ENCODE results near the gene PTPRD.

PTPRD gene

DNA sequence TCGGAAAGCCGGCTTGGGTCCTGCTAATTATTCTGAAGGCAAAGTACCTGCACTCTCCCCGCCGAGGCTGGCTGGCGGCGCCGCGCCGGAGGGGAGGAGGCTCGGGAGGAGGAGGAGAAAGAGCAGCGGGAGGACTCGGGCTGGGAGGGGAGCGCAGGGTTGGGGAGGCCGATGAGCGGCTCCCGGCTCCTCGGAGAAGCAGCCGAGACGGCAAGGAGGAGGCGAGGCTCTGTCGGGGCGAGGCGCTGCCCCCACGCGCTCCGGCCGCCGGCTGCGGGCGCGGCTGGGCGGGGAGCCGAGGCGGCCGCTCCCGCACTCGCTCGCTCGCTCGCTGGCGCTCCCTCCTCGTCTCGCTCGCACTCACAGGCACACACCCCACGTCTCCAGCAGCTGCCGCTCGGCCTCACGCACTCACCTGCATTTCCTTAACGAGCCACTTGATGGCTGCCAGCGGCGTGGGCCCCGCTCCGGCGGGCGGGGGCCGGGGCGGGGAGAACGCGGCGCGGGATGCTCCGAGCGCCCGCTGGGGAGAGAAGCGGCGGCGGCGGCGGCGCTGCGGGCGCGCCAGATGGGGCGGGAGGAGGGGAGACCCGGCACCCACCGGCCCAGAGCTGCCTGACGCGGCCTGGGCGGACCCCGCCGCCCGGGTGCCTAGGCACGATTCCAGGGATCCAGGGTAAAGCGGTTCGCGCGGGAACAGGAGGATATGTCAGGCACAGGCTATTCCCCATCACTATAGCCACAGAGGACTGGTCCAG lies at the start of gene PTPRD:
Gene PTPRD, minus strand, starts transcription at position 362 of the 758 bp plus-strand sequence.
- peak within 1 kb of the TSS; percentile 38 for H3K4me3 ChIP-seq (ENCODE audit: low read length)
- peak; percentile 85 for DNase-seq (ENCODE audit: low read depth)
- peak; percentile 21 for TF ChIP-seq CTCF (IDR thresholded peaks at IDR 0.05; ENCODE audit: insufficient read depth, low read depth, low read length, missing control alignments)

- no peak for DNase-seq (ENCODE audit: low read depth)
- no peak for TF ChIP-seq CTCF (IDR thresholded peaks at IDR 0.05; ENCODE audit: insufficient read depth, low read depth, low read length, missing control alignments)
- no peak overlapping the region for H3K4me3 ChIP-seq (ENCODE audit: low read length)
These were observed 49.2 kb upstream of the PTPRD start for GRCh38 chr9:10661994-10662393.

DNA sequence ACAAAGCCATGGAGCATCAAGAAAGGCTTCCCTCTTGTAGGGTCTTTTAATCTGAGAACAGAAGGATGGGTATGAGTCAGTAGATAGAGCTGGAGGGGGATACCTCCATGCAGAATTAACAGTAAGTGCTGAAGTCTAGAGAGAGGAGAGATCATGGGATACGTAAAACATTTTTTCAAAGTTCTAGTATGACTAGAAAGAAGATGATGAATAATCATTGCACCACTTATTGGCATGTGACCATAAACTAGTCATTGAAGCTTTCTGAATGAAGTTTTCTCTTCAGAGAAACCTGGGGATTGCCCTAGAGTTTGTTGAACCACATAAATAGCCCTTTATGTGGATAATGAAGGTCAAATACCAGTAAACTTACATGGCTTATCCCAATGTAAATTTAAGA lies 48.6 kb upstream of the PTPRD start:
- H3K4me3 ChIP-seq (ENCODE audit: low read length), result no peak overlapping the region
- no peak for TF ChIP-seq CTCF (IDR thresholded peaks at IDR 0.05; ENCODE audit: insufficient read depth, low read depth, low read length, missing control alignments)
- DNase-seq (ENCODE audit: low read depth), result peak; percentile 65

GRCh38 chr9:10651012-10651411 lies 38.2 kb upstream of the PTPRD start:
- TF ChIP-seq CTCF (IDR thresholded peaks at IDR 0.05; ENCODE audit: insufficient read depth, low read depth, low read length, missing control alignments), result no peak
- H3K4me3 ChIP-seq (ENCODE audit: low read length), result no peak overlapping the region
- DNase-seq (ENCODE audit: low read depth), result no peak

- DNase-seq (ENCODE audit: low read depth), result peak; percentile 40
- H3K4me3 ChIP-seq (ENCODE audit: low read length), result no peak overlapping the region
- no peak for TF ChIP-seq CTCF (IDR thresholded peaks at IDR 0.05; ENCODE audit: insufficient read depth, low read depth, low read length, missing control alignments)
These were observed 36.3 kb upstream of the PTPRD start for GRCh38 chr9:10649076-10649475.

GRCh38 chr9:10633785-10634184 lies 21.0 kb upstream of the PTPRD start:
- DNase-seq (ENCODE audit: low read depth), result no peak
- H3K4me3 ChIP-seq (ENCODE audit: low read length), result no peak overlapping the region
- TF ChIP-seq CTCF (IDR thresholded peaks at IDR 0.05; ENCODE audit: insufficient read depth, low read depth, low read length, missing control alignments), result no peak

Measured in epithelial cell of esophagus (primary cell).